DND-41 (cell line): ENCODE measurements around the gene INTS6.
"Not testable (repeated sequence)": the region's sequence is repeated elsewhere in the genome, so short reads cannot be mapped to it uniquely, and the experiment has no call there.

Experiments
- ATAC-seq: fragments of 200-7000 bp; cut with Tn5 transposase; 3 replicates; pipeline ENCODE4 v1.9.1; 2021; ENCODE audit warnings: low read depth; ENCODE audit not compliant: insufficient read depth
- DNase-seq: peaks from one replicate; pipeline ENCODE4 v3.0.0-alpha.2; 2020
- H2AFZ ChIP-seq: 2 replicates; pipeline ENCODE4 v1.6.0; 2012; ENCODE audit warnings: low read depth, low read length
- H3K27ac ChIP-seq: 2 replicates; pipeline ENCODE4 v1.5.1; 2012; ENCODE audit warnings: low read length, inconsistent platforms
- H3K27me3 ChIP-seq: fragments of 200-600 bp; sonication (generic); 2 replicates; pipeline ENCODE4 v1.6.0; 2012; ENCODE audit warnings: low read length, mild to moderate bottlenecking, inconsistent platforms; ENCODE audit not compliant: insufficient read depth, poor library complexity
- H3K36me3 ChIP-seq: 2 replicates; pipeline ENCODE4 v1.5.1; 2012; ENCODE audit warnings: low read length, inconsistent platforms; ENCODE audit not compliant: insufficient read depth
- H3K4me1 ChIP-seq: 2 replicates; pipeline ENCODE4 v1.5.1; 2012; ENCODE audit warnings: mild to moderate bottlenecking, low read length; ENCODE audit not compliant: insufficient read depth
- H3K4me2 ChIP-seq: 2 replicates; pipeline ENCODE4 v1.6.0; 2012; ENCODE audit warnings: mild to moderate bottlenecking, moderate library complexity, low read length, inconsistent platforms; ENCODE audit not compliant: insufficient read depth
- H3K4me3 ChIP-seq, 2 experiments: fragments of 200-600 bp in 1 of 2; shearing (Covaris generic) in 1 of 2; 2 replicates each; pipeline ENCODE4 v1.5.1; 2012 to 2016; ENCODE audit warnings: inconsistent platforms in 2 of 2, low read length in 2 of 2, mild to moderate bottlenecking in 2 of 2, low read depth in 1 of 2, moderate library complexity in 1 of 2
- H3K79me2 ChIP-seq: 2 replicates; pipeline ENCODE4 v1.6.0; 2012; ENCODE audit warnings: low read length, inconsistent platforms; ENCODE audit not compliant: insufficient read depth
- H3K9ac ChIP-seq: 2 replicates; pipeline ENCODE4 v1.6.0; 2012; ENCODE audit warnings: low read depth, mild to moderate bottlenecking, inconsistent platforms, low read length, moderate library complexity
- H3K9me3 ChIP-seq: 2 replicates; pipeline ENCODE4 v1.5.1; 2012; ENCODE audit warnings: low read length, moderate library complexity, mild to moderate bottlenecking, inconsistent platforms; ENCODE audit not compliant: insufficient read depth, severe bottlenecking
- H4K20me1 ChIP-seq: 2 replicates; pipeline ENCODE4 v1.6.0; 2012; ENCODE audit warnings: low read length; ENCODE audit not compliant: insufficient read depth
- EZH2 ChIP-seq: IDR thresholded peaks from 3 replicates; pipeline ENCODE4 v1.6.1; 2012; ENCODE audit warnings: borderline replicate concordance, low read depth, mild to moderate bottlenecking, moderate library complexity, low read length, inconsistent platforms; ENCODE audit not compliant: severe bottlenecking
- TF ChIP-seq, protein P1 (sequence below): IDR thresholded peaks from 2 replicates; pipeline ENCODE4 v1.5.1; 2012; ENCODE audit warnings: borderline replicate concordance, low read length, moderate library complexity, mild to moderate bottlenecking; ENCODE audit not compliant: poor library complexity, severe bottlenecking; ENCODE audit errors: extremely low read depth

The INTS6 gene

GRCh38 chr13:51417716-51418115 is 35.1 kb downstream of the INTS6 start:
- Histone ChIP-seq H3K36me3 (peaks cover 44% of the 10 kb centered on the region), H3K4me2 (no peak overlapping the region), H3K79me2 (peaks cover 76% of the 10 kb centered on the region), H2AFZ (no peak overlapping the region), H4K20me1 (peaks cover 9% of the 10 kb centered on the region; the same call in 1 of the 2 replicates), H3K9me3 (peaks cover 9% of the 10 kb centered on the region), H3K27ac (no peak overlapping the region), H3K4me1 (peaks cover 7% of the 10 kb centered on the region; the same call in 1 of the 2 replicates), H3K27me3 (no peaks in the 10 kb centered on the region), H3K4me3 (no peak overlapping the region), H3K9ac (no peak overlapping the region)
- DNase-seq (no peak), ATAC-seq (no peak)
- no peak for TF ChIP-seq EZH2
- TF ChIP-seq, protein P1, sequence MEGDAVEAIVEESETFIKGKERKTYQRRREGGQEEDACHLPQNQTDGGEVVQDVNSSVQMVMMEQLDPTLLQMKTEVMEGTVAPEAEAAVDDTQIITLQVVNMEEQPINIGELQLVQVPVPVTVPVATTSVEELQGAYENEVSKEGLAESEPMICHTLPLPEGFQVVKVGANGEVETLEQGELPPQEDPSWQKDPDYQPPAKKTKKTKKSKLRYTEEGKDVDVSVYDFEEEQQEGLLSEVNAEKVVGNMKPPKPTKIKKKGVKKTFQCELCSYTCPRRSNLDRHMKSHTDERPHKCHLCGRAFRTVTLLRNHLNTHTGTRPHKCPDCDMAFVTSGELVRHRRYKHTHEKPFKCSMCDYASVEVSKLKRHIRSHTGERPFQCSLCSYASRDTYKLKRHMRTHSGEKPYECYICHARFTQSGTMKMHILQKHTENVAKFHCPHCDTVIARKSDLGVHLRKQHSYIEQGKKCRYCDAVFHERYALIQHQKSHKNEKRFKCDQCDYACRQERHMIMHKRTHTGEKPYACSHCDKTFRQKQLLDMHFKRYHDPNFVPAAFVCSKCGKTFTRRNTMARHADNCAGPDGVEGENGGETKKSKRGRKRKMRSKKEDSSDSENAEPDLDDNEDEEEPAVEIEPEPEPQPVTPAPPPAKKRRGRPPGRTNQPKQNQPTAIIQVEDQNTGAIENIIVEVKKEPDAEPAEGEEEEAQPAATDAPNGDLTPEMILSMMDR = no peak

GRCh38 chr13:51416107-51416506 is 36.7 kb downstream of the INTS6 start:
- Histone ChIP-seq H3K27ac (no peak overlapping the region), H2AFZ (no peak overlapping the region), H3K27me3 (no peaks in the 10 kb centered on the region), H3K36me3 (peaks cover 41% of the 10 kb centered on the region), H3K9ac (no peak overlapping the region), H3K9me3 (peaks cover 9% of the 10 kb centered on the region), H4K20me1 (peaks cover 6% of the 10 kb centered on the region; the same call in 1 of the 2 replicates), H3K4me1 (no peaks in the 10 kb centered on the region; the same call in 1 of the 2 replicates), H3K4me3 (no peak overlapping the region), H3K4me2 (no peak overlapping the region), H3K79me2 (peaks cover 75% of the 10 kb centered on the region)
- no peak for DNase-seq
- ATAC-seq = no peak
- TF ChIP-seq, protein P1 = no peak
- TF ChIP-seq EZH2 = no peak

GRCh38 chr13:51415339-51415738 is 37.5 kb downstream of the INTS6 start:
- H3K79me2 ChIP-seq = peaks cover 69% of the 10 kb centered on the region
- peaks cover 35% of the 10 kb centered on the region; the same call in 1 of the 2 replicates for H3K36me3 ChIP-seq
- H3K4me1 ChIP-seq, DNase-seq, H4K20me1 ChIP-seq, H3K9me3 ChIP-seq, H3K27me3 ChIP-seq, H3K4me3 ChIP-seq, H3K9ac ChIP-seq, H3K4me2 ChIP-seq, H2AFZ ChIP-seq, H3K27ac ChIP-seq, ATAC-seq: not testable (repeated sequence)

DNA sequence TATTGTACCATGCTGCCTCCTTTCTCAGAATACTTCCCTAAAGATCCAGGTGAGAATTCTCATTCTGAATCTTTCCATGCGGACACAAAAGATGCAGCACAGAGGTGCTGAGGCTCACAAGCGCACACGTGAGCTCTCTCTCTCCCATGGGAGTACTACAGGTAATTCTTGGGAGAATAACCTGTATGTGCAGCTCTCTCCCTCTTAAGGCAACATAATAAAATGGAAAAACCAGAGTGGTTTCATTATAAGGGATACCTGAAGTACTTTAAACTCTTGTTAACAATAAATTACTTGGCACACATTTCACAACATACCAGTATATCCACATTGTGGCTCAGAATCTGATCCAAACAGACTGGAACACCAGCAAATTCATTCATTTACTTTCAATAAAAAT is 40.4 kb downstream of the INTS6 start:
- peaks cover 61% of the 10 kb centered on the region for H3K79me2 ChIP-seq
- TF ChIP-seq EZH2 = no peak
- TF ChIP-seq, protein P1 = no peak
- H2AFZ ChIP-seq = no peak overlapping the region

More for the DNA sequence above, 40.4 kb downstream of the INTS6 start:
- H3K9me3 ChIP-seq = peaks cover 9% of the 10 kb centered on the region
- no peaks in the 10 kb centered on the region for H3K27me3 ChIP-seq
- H3K9ac ChIP-seq = no peak overlapping the region
- H3K36me3 ChIP-seq = peaks cover 25% of the 10 kb centered on the region; the same call in 1 of the 2 replicates
- 0 out of 2 replicates have a peak, but pooled peaks cover 2% of the 10 kb centered on the region for H4K20me1 ChIP-seq
- DNase-seq (no peak), ATAC-seq (no peak)
- H3K27ac ChIP-seq = no peak overlapping the region
- no peak overlapping the region for H3K4me2 ChIP-seq
- H3K4me1 ChIP-seq = no peaks in the 10 kb centered on the region
- H3K4me3 ChIP-seq = no peak overlapping the region
